Activated CD4-positive, alpha-beta T cell treated with anti-CD3 and anti-CD28 coated beads, Interleukin-2, amount 10 ng/mL, durations not matched to agents 7 days and 5 days (primary cell): ENCODE data around the gene ABCC6. TPM values are rescaled to one million over a fixed set of nuclear protein-coding genes. Genes with fewer than 3 reads are reported as not detected.
"Not testable (repeated sequence)": the region's sequence is repeated elsewhere in the genome, so short reads cannot be mapped to it uniquely, and the experiment has no call there.

Experiments used
- CTCF ChIA-PET: fragments of 350-600 bp; sonication (Branson Sonifier 250); formaldehyde crosslinking; loops from one replicate; lab custom pipeline; 2021; ENCODE audit warnings: antibody characterized with exemption; lab: Charles Lee
- POLR2A ChIA-PET: fragments of 350-600 bp; sonication (Branson Sonifier 250); formaldehyde crosslinking; loops from one replicate; lab custom pipeline; 2021; ENCODE audit warnings: antibody characterized with exemption; lab: Charles Lee
- DNase-seq: peaks from one replicate; pipeline ENCODE4 v3.0.0-alpha.2; 2020
- H3K27ac Mint-ChIP-seq: one replicate; pipeline ENCODE4 v1.8.0; 2021; ENCODE audit warnings: mild to moderate bottlenecking, moderate library complexity, mixed read lengths
- H3K27me3 Mint-ChIP-seq: one replicate; pipeline ENCODE4 v1.8.0; 2021; ENCODE audit warnings: mixed read lengths
- H3K36me3 Mint-ChIP-seq: one replicate; pipeline ENCODE4 v1.8.0; 2021; ENCODE audit warnings: low read depth, mixed read lengths
- H3K4me1 Mint-ChIP-seq: one replicate; pipeline ENCODE4 v1.8.0; 2021; ENCODE audit warnings: mixed read lengths
- H3K4me3 Mint-ChIP-seq: one replicate; pipeline ENCODE4 v1.8.0; 2021; ENCODE audit warnings: mild to moderate bottlenecking, moderate library complexity, mixed read lengths
- H3K9me3 Mint-ChIP-seq: one replicate; pipeline ENCODE4 v1.8.0; 2021; ENCODE audit warnings: mixed read lengths
- total RNA-seq, 2 experiments: library from RNA; stranded (reverse); gene quantifications; one replicate each; pipeline ENCODE4 v1.2.3, GENCODE V29; 2021

Gene ABCC6
- total RNA-seq, 2 experiments from 2014 or later = not detected

- H3K4me1 Mint-ChIP-seq, H3K27me3 Mint-ChIP-seq, H3K4me3 Mint-ChIP-seq, DNase-seq, H3K27ac Mint-ChIP-seq, CTCF ChIA-PET, H3K9me3 Mint-ChIP-seq, H3K36me3 Mint-ChIP-seq, POLR2A ChIA-PET: not testable (repeated sequence)
Measured at GRCh38 chr16:16249621-16250330, 26.5 kb upstream of the ABCC6 start.

- H3K4me3 Mint-ChIP-seq, POLR2A ChIA-PET, H3K4me1 Mint-ChIP-seq, H3K9me3 Mint-ChIP-seq, H3K27ac Mint-ChIP-seq, H3K36me3 Mint-ChIP-seq, DNase-seq, H3K27me3 Mint-ChIP-seq, CTCF ChIA-PET: not testable (repeated sequence)
Measured at GRCh38 chr16:16247439-16247838, 24.1 kb upstream of the ABCC6 start.

- DNase-seq, H3K9me3 Mint-ChIP-seq, H3K27me3 Mint-ChIP-seq, POLR2A ChIA-PET, H3K4me3 Mint-ChIP-seq, H3K27ac Mint-ChIP-seq, H3K36me3 Mint-ChIP-seq, CTCF ChIA-PET, H3K4me1 Mint-ChIP-seq: not testable (repeated sequence)
Measured at GRCh38 chr16:16246578-16247262, 23.4 kb upstream of the ABCC6 start.

- H3K27me3 Mint-ChIP-seq, DNase-seq, CTCF ChIA-PET, H3K9me3 Mint-ChIP-seq, H3K27ac Mint-ChIP-seq, H3K4me3 Mint-ChIP-seq, H3K4me1 Mint-ChIP-seq, POLR2A ChIA-PET, H3K36me3 Mint-ChIP-seq: not testable (repeated sequence)
Measured at GRCh38 chr16:16243886-16244285, 20.6 kb upstream of the ABCC6 start.

GRCh38 chr16:16240667-16241066 is 17.4 kb upstream of the ABCC6 start:
- H3K4me1 Mint-ChIP-seq, H3K9me3 Mint-ChIP-seq, POLR2A ChIA-PET, CTCF ChIA-PET, H3K27me3 Mint-ChIP-seq, H3K36me3 Mint-ChIP-seq, DNase-seq, H3K4me3 Mint-ChIP-seq, H3K27ac Mint-ChIP-seq: not testable (repeated sequence)

- H3K4me3 Mint-ChIP-seq, CTCF ChIA-PET, H3K36me3 Mint-ChIP-seq, H3K27me3 Mint-ChIP-seq, POLR2A ChIA-PET, H3K4me1 Mint-ChIP-seq, H3K27ac Mint-ChIP-seq, DNase-seq, H3K9me3 Mint-ChIP-seq: not testable (repeated sequence)
Measured at GRCh38 chr16:16237738-16238137, 14.4 kb upstream of the ABCC6 start.

- H3K9me3 Mint-ChIP-seq, H3K4me1 Mint-ChIP-seq, H3K4me3 Mint-ChIP-seq, H3K36me3 Mint-ChIP-seq, POLR2A ChIA-PET, H3K27me3 Mint-ChIP-seq, H3K27ac Mint-ChIP-seq, CTCF ChIA-PET, DNase-seq: not testable (repeated sequence)
Measured at GRCh38 chr16:16237071-16237470, 13.8 kb upstream of the ABCC6 start.

- H3K4me1 Mint-ChIP-seq = not testable (repeated sequence)
Measured at GRCh38 chr16:16232692-16233061, 9.4 kb upstream of the ABCC6 start.

GRCh38 chr16:16223662-16224241 is 458 bp upstream of the ABCC6 start:
- H3K9me3 Mint-ChIP-seq, H3K4me3 Mint-ChIP-seq, H3K36me3 Mint-ChIP-seq, DNase-seq, POLR2A ChIA-PET, H3K27ac Mint-ChIP-seq, H3K4me1 Mint-ChIP-seq, H3K27me3 Mint-ChIP-seq, CTCF ChIA-PET: not testable (repeated sequence)

More at GRCh38 chr16:16232692-16233061, 9.4 kb upstream of the ABCC6 start:
- H3K36me3 Mint-ChIP-seq, H3K9me3 Mint-ChIP-seq, CTCF ChIA-PET, H3K4me3 Mint-ChIP-seq, POLR2A ChIA-PET, DNase-seq, H3K27ac Mint-ChIP-seq, H3K27me3 Mint-ChIP-seq: not testable (repeated sequence)

GRCh38 chr16:16221382-16221781 is 1.9 kb downstream of the ABCC6 start:
- POLR2A ChIA-PET, H3K4me1 Mint-ChIP-seq, DNase-seq, H3K9me3 Mint-ChIP-seq, H3K4me3 Mint-ChIP-seq, H3K27me3 Mint-ChIP-seq, CTCF ChIA-PET, H3K36me3 Mint-ChIP-seq, H3K27ac Mint-ChIP-seq: not testable (repeated sequence)

GRCh38 chr16:16220449-16220848 is 2.8 kb downstream of the ABCC6 start:
- H3K36me3 Mint-ChIP-seq, H3K4me1 Mint-ChIP-seq, H3K9me3 Mint-ChIP-seq, H3K27me3 Mint-ChIP-seq, DNase-seq, POLR2A ChIA-PET, H3K4me3 Mint-ChIP-seq, CTCF ChIA-PET, H3K27ac Mint-ChIP-seq: not testable (repeated sequence)

GRCh38 chr16:16218787-16219186 is 4.5 kb downstream of the ABCC6 start:
- H3K9me3 Mint-ChIP-seq, H3K27me3 Mint-ChIP-seq, CTCF ChIA-PET, H3K27ac Mint-ChIP-seq, DNase-seq, H3K4me1 Mint-ChIP-seq, H3K4me3 Mint-ChIP-seq, POLR2A ChIA-PET, H3K36me3 Mint-ChIP-seq: not testable (repeated sequence)

GRCh38 chr16:16218349-16218748 is 4.9 kb downstream of the ABCC6 start:
- CTCF ChIA-PET, H3K4me1 Mint-ChIP-seq, DNase-seq, H3K27ac Mint-ChIP-seq, H3K9me3 Mint-ChIP-seq, H3K27me3 Mint-ChIP-seq, H3K36me3 Mint-ChIP-seq, POLR2A ChIA-PET, H3K4me3 Mint-ChIP-seq: not testable (repeated sequence)
